GM21723 (cell line): ENCODE measurements around the gene PAM.

ENCODE experiments used
- ATAC-seq: cut with Tn5 transposase; IDR thresholded peaks from one replicate; pipeline ENCODE4 v1.9.1; 2021; ENCODE audit warnings: mild to moderate bottlenecking, moderate library complexity; ENCODE audit not compliant: unreplicated experiment

PAM gene

GRCh38 chr5:102807878-102808502 lies 52.9 kb downstream of the PAM start:
- no peak for ATAC-seq

- ATAC-seq: no peak
These were observed 53.9 kb downstream of the PAM start for GRCh38 chr5:102809033-102809432.

GRCh38 chr5:102811972-102812371 lies 56.9 kb downstream of the PAM start:
- ATAC-seq: no peak

DNA sequence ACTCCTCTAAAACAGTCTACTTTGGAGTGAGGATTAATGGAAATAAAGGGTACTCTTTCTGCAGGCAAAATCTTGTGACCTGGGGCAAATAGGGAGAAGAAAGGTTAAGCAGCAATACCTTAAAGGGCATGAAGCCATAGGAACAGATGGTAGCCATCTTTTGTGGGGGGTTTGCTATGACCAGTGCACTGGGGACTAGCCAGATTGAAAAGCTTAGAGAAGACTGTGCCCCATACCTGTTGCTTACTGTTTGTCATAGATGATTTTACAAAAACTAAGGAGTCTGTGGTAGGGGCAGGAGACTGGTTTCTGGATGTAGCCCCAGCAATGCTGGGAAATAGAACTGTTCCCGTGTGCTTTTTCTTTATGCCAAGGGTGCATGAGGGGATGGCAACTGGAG lies 58.6 kb downstream of the PAM start:
- no peak for ATAC-seq

DNA sequence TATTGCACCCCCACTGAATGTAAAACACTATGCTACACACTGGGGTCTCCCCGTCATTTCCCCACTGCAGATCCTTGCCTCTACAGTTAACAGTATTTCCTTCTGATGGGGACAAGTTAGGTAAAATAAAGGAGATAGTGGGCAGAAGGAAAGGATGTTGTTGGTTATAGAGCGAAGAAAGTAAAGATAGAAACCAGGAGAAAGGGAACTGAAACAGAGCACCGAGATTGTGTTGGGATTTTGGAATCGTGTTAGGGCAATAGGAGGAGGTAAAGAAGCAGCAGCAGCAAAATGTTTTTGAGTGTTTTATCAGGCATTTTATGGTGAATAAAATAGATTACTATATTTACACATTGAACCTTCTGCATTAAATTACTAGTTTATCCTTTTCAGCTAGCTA lies 60.0 kb downstream of the PAM start:
- no peak for ATAC-seq

DNA sequence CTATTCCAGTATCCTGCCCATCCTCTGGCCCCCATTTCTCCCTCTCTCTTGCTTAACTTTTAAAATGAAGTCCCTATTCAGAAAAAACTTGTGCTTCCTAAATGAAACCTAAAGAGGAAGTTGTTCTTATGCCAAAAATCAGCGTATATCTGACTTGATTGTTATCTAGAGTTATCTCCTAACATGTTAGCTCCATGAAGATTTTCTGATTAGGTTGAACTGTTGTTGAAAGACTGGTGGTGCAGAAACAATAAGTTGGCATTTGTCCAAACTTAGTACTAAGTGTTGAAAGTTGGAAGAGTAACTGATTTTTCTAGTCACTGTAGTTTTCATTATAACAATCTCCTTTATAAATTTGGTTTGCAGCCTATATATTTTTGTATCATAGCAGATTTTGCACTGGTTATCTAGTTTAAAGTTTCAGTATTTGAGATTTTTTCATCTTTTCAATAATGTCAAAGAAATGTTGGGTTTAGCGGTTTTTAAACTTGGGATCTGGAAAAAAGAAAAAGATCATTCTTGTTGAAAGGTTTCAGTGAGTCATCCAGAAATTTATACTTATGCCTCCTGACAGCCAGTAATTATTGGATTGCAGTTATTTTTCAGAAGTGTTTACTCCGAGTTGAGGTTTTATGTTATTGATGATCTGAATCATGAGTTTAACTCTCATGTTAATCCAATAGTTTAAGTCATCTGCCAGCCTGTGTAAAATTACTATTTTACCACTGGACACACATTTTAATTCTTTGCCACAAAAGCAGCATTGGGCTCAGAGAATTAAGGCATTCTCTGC lies 60.6 kb downstream of the PAM start:
- no peak for ATAC-seq

- no peak for ATAC-seq
These were observed 63.2 kb downstream of the PAM start for GRCh38 chr5:102818345-102818744.

DNA sequence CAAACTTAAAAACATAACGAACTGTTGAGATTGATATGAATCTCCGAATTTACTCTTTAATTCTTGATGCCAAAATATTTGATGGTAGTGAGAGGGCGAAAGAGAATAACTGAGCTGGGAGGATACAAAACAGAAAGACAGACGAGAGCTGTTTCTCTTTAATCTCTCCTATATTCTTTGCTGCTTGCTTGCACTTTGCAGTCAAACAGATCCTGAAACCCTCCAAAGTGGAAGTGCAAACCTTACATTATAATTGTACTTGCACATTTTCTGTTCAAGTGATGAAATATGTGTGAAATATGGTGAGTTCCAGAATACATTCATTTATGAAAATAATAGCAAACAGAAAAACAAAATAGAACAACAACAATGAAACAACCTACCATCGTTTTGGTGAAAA lies 63.8 kb downstream of the PAM start:
- ATAC-seq: no peak

DNA sequence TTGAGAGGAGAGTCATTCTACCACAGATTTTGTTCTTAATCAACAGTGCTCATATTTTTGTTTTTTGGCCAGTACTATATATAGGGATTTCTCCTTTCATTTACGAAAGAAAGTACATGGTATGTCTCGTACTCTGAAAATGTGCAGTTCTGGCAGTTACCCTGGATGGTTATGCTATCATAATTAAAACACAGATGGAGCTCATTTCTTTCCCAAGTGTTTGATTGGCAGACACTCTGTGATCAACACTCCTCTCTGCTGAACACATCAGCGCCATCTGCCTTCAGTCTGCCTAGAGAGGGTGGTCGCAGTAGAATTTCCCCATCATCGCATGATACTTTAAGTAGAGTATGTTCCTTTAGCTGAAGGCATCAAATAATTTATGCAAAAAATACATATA lies 64.5 kb downstream of the PAM start:
- no peak for ATAC-seq

DNA sequence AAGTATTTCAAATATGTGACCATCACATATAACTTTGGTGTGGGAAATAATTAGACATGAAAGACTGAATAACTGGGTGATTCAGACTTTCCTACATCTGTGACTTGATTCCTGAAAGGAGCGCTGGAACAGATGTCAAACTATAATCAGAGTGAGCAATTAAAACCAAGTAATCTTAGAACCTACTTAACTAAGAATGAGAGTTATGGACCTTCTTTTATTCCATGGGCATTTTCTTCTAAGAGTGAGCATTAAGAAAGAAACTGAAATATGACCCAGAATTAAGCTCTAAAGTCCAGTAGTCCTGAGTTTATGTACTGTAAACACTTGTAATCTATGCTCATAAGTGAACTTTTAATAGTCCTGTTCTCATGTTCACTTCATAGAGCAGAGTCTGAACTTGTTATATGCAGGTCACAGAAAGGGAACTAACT lies 68.4 kb downstream of the PAM start:
- no peak for ATAC-seq

DNA sequence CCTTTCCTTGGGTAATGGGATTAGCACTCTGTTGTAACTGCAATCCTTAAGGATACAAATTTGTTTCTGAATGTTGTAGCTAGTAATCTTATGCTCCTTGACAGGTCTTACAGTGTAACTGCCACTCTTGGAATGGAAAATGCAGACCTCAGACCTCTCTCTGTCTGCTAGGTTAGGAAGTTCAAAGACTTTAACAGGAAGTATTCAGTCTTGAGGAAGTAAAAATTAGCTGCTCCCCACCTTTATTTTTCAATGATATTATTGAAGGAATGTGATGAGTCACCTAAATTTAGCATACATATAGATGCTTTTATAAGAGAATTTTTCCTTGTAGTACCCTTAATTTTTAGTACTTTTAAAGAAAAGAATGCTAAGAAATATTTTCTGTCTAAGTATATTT lies 71.5 kb downstream of the PAM start:
- ATAC-seq: no peak

GRCh38 chr5:102830241-102830640 lies 75.1 kb downstream of the PAM start:
- no peak for ATAC-seq

DNA sequence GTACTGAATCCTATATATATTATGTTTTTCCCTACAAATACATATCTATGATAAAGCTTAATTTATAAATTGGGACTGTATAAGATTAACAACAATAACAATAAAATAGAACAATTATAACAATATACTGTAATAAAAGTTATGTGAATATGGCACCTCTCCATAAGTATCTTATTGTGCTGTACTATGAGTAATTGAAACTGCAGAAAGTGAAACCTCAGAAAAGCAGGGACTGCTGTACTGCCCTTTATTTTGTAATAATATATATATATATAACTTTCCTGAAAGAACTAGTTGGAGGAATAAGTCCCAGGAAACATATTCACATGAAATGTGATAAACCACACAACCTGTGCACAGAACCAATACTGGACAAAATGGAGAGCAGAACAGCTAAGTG lies 77.3 kb downstream of the PAM start:
- no peak for ATAC-seq

DNA sequence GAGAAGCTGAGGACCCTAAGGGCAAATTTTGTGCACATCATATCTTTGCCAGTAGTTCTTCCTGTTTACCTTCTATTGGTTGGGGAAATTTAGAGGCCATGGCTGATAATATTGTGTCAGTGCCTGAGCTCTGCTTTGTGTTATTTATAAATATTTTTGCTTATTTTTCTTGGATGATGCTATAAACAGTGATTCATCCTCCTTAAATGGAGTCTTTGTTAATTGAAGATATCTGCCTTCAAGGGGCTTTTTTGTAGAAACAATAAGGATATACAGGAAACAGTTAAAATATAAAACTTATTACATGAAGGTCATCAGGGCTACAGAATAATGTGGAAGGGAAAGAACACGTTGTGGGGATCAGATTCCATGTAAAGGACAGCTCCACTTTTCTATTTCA lies 78.0 kb downstream of the PAM start:
- no peak for ATAC-seq

DNA sequence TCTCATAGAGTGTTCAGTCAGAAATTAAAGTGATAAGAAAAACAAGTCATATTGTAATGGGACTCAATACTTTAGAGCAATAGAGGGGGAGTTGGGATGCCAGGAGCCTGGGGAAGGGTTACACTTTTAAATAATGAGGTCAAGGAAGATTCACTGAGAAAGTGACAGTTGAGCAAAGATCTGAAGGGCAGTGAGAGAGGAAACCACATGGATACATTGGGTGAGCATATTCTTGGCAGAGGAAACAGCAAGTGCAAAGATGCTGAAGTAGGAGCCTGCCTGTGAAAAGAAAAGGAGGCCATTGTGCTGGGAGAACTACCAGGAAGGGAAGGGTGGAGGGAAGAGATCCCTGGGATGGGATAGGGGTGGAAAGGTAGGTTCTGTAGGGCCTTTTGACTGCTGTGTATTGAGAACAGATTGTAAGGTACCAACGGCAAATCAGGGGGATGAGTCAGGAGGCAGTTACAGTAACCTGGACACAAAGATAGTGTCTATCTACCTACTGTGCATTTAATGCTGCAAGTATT lies 79.4 kb downstream of the PAM start:
- ATAC-seq: no peak

GRCh38 chr5:102835717-102836116 lies 80.6 kb downstream of the PAM start:
- no peak for ATAC-seq

- no peak for ATAC-seq
These were observed 85.9 kb downstream of the PAM start for GRCh38 chr5:102841021-102841420.

DNA sequence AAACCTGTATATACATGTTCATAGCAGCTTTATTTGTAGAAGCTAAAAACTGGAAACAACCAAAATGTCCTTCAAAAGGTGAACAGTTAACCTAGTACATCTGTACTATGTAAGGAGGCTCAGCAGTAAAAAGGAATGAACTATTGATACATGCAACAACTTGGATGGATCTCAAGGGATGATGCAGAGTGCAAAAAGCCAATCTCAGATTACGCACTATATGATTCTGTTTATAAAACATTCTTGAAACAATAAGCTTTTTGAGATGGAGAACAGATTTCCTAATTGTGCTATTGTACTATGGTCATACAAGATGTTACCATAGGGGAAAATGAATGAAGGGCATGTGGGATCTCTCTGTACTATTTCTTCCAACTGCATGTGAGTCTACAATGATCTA lies 88.9 kb downstream of the PAM start:
- ATAC-seq: no peak

DNA sequence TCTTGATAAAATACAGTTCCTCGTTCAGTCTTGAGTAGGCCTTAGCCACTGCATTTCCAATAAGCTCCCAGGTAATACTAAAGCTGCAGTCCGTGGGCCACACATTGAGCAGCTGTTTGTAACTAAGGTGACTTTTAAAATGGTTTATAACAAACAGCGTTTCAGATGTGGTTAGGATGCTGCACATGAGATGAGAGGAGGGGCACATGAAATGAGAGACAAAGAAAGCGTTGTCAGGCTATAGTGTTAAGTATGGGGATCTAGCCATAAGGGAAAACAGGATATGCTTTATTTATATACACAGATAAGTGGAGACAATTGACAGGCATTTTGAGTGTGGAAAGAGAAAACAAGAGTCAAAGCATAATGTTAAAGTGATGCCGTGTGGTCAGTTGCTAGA lies 89.9 kb downstream of the PAM start:
- no peak for ATAC-seq

GRCh38 chr5:102850503-102850902 lies 95.4 kb downstream of the PAM start:
- ATAC-seq: no peak

- no peak for ATAC-seq
These were observed 98.6 kb downstream of the PAM start for GRCh38 chr5:102853680-102854079.

DNA sequence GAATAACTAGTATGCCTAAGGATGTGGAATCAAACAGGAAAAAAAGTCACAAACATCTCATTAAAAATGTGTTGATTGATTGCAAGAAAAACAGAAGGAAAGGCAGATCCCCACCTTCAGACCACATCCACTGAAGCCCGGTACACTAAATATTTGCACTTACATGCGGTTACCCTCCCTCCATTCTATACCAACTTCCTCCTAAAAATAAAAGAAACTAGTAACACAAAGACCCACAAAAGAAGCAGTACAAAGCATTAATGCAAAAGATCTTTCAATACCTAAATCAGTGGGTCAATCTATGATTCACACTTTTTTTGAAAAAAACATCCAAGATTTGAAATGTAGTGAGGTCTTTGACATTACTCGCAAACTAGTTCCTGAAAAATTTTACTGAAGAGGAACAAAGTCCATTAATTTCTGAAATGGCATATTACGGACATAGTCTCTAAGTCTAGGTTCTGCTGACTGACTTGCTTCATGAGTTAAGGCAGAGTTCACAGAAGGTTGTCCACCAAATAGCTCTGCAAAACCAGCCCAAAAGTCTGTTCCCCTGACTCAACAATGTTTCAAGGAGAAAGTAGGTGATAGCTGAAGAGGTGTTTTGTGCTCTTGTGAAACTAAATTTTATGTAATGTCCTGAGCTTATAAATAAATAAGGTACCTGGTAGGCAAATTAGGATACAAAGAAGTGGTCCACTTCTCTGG lies 100.7 kb downstream of the PAM start:
- no peak for ATAC-seq
